Activated CD8-positive, alpha-beta memory T cell treated with anti-CD3 and anti-CD28 coated beads, Interleukin-2, amount 50 U/mL, for 1 hour (primary cell): ENCODE measurements around the gene OR4Q2.
"Not testable (repeated sequence)": the region's sequence is repeated elsewhere in the genome, so short reads cannot be mapped to it uniquely, and the experiment has no call there.

Source experiments
- DNase-seq: peaks from one replicate; pipeline ENCODE4 v3.0.0-alpha.2; 2020; ENCODE audit errors: extremely low read depth

Gene OR4Q2

DNA sequence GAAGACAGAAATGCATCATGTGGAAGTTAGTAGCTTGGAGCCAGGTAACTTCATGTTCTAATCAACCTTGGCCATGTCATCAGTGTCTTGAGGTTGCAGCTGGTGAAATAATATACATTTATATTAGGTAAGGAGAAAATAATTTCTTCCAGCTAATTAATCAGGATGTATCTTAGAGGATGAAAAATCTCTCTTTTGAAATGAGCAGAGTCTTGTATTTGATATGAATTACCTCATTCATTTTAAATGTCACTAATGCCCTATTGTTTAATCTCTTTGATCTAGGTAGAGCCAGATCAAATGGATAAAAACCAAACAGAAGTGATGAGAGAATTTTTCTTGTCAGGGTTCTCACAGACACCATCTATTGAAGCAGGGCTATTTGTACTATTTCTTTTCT, at the start of gene OR4Q2:
Gene OR4Q2 (plus strand): TSS at position 301 of the 400 bp plus-strand sequence.
- no peak for DNase-seq

DNA sequence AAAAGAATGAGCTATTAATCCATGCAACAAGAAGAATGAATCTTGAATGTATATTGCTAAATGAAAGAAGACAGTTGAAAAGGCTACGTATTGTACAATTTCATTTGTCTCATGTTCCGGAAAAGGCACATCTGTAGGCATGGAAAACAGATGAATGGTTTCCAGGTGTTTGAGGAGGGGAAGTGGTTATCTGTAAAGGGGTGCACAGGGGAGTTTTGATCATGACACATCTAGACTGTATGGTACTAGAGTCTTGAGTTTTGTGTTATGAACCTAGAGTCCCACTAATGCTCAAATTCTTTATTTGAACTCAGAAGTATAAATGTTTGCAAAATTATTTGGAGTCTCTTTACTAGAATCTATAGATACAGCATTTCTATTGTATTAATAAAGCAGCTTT, 32.2 kb upstream of the OR4Q2 start:
- DNase-seq = not testable (repeated sequence)

DNA sequence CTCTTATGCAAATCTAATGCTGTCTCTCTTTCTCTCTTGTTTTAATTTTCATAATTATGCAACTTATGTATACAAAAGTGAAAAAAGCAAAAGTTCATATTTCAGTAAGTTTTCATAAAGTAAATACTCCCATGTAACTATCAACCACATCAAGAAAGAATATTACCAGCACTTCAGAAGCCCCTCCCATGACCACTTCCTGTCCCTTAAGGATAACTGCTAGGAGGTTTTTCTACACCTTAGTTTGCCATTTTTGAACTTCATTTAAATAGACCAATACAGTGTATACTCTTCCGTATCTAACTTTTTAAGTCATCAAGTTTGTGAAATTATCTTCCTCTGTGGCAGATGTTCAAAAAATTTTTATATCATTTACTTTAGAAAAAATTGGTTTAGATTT, 27.1 kb upstream of the OR4Q2 start:
- DNase-seq = no peak

DNA sequence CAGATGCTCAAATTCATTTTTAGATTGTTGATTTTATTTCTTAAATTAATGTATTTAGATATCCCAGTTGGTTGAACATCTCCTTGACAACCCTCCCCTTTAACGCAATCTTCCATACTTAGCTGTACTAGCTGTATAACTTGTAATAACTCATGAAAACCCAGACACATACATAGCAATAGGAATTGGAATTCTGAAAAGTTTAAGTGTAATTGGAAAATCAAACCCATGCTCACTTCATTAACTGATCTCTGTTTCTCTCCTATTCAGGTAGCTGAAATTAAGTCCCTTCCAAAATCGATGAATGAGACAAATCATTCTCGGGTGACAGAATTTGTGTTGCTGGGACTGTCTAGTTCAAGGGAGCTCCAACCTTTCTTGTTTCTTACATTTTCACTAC, 26.7 kb upstream of the OR4Q2 start, which contains the start of gene OR4K15:
Gene OR4K15 (plus strand): TSS at position 301 of the 400 bp plus-strand sequence. CDS start 0 bp downstream, at position 301.
- DNase-seq = no peak

DNA sequence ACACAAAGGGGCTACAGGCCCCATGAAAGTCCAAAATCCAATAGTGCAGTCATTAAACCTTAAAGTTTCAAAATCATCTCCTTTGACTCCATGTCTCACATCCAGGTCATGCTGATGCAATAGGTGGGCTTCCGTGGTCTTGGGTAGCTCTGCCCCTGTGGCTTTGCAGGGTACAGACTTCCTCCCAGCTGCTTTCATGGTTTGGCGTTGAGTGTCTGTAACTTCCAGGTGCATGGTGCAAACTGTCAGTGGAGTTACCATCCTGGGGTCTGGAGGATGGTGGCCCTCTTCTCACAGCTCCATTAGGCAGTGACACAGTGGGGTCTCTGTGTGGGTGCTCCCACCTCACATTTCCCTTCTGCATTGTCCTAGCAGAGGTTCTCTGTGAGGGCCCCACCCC, 8.5 kb upstream of the OR4Q2 start:
- DNase-seq = no peak

DNA sequence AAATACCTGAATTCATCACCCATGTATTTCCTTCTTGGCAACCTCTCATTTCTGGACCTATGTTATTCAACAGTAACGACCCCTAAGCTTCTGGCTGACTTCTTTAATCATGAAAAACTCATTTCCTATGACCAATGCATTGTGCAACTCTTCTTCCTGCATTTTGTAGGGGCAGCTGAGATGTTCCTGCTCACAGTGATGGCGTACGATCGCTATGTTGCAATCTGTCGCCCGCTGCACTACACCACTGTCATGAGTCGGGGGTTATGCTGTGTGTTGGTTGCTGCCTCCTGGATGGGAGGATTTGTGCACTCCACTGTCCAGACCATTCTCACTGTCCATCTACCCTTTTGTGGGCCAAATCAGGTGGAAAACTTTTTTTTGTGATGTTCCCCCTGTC, 356 bp downstream of the OR4Q2 start:
- no peak for DNase-seq

DNA sequence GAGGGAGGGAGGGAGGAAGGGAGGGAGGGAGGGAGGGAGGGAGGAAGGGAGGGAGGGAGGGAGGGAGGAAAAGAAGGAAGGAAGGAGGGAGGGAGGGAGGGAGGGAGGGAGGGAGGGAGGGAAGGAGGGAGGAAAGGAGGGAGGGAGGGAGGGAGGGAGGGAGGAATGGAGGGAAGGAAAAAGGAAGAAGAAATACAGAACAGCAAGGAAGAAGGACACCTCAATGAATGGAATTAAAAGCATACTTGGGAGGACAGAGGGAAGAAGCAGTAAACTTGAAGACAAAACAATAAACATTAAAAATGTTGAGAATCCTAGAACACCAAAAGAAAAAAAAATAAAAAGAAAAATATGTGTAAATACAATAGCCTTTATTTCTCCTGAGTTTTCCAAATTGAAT, 6.2 kb downstream of the OR4Q2 start:
- DNase-seq = no peak

DNA sequence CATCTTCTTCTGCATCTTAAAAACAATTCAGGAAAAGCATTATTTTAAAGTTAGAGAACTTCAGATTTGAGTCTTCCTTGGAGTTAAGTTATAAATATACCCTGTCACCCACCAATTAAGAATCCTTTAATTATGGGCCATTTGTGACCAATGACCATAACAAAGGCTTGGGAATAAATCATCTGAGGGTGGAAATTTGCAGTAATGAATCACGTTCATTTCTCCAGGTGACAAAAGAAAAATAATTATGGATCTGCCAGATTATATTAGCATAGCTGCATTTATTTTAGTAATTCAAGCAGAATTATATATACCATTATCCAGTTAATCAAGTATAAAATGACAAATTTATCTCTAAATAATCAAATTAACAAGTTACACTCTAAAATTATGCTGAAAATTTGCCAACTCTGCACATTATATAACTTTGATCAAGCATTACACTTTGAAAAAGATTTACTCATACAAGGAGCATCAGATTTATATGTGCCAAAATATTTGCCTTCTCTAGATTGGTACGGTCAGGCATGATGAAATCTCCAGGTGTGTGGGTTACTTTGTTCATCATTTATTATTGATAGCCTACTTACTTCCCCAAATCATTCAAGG, 17.4 kb downstream of the OR4Q2 start, which contains the start of gene OR4K14:
Gene OR4K14 (minus strand): TSS at position 51 of the 609 bp plus-strand sequence. CDS start 4,114 bp downstream, outside the sequence.
- no peak for DNase-seq

DNA sequence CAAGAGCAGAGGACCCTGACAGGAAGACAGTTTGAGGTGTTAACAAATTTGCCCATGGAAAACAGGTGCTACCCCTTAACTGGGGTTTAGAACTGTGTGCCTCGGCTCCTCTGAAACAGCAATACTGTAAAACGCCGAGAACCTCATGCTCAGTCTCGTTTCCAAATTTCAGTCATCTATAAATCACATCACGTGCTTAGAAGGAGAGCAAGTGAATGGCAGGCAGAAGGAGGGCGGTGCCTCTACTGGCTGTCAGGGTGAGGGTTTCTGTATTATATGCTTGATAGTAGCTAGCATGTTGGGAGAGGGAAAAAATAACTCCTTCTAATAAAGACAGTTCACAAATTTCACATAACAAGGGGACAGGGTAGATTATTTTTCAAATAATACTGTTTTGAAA, 29.1 kb downstream of the OR4Q2 start:
- no peak for DNase-seq

DNA sequence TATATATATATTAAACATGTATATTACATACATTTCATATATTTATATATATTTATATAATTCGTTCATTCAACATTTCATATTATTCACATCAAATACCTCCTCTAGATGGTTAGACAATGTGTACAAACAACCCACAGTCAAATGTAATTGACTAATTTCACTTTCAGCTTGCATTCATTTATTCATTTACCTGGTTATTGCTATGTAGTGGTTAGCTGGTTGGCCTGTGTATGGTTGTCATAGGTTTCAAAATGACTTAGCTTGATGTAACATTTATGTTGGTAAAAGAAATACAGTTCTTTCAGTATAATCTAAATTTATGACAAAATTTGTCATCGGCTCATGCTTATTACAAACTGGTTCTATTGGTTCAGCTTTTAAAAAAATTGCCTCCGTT, 33.5 kb downstream of the OR4Q2 start:
- no peak for DNase-seq

DNA sequence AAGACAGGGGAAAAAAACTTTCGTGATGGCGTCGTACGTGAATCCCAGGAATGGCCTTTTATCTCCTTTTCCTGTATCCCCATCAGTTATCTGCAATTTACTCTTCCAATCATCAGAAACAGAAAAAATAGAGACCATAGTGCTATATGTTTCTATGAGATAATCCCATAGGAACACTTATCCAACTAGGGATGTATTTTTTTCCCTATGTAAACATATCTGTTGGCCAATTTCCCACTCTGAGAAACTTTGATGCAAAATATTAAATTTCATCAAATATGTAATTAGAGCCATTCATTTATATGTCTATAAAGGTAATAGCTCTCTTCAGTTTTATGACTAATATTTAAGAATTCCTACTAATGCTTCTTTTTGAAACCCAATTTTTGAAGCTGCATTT, 34.0 kb downstream of the OR4Q2 start, which contains the start of gene OR4K13:
Gene OR4K13 (minus strand): TSS at position 101 of the 400 bp plus-strand sequence. CDS start 1,280 bp downstream, outside the sequence.
- no peak for DNase-seq

DNA sequence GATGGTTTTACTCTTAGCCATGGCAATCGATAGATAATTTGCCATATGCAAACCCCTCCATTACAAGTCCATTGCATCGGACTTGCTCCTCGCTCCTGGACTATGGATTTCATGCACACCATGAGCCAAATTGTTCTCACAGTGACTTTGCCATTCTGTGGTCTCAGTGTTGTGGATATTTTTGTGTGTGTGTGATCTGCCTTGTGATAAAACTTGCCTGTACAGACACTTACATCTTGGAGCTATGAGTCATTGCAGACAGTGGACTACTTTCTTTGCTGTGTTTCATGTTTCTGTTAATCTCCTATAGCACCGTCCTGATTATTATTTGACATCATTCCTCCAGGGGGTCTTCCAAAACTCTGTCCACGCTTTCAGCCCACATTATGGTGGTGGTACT, 42.3 kb downstream of the OR4Q2 start:
- DNase-seq = no peak

DNA sequence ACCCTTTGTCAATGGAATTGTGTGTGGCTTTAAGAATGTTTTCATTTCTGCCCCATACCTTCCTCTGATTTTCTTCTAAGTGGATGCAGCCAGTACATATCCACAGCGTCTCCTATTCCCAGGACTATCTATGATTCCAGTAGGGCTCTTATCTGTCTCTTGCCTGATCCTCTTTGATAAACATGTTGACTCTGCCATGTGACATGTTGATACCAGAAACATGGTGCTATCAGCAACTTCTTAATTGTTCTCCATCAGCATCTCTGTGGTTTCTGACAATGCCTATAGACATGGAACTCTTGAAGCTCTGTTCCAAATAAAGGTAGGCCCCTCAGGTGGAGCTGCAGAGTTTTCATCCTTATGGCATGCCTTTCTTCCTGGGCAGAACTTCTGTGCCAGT, 46.2 kb downstream of the OR4Q2 start:
- DNase-seq = no peak
